ENCODE data around the gene CEACAM5. TPM values are rescaled to one million over a fixed set of nuclear protein-coding genes. Genes with fewer than 3 reads are reported as not detected.

CEACAM5 gene
- not detected in 2 replicates for total RNA-seq

GRCh38 chr19:41708481-41708880 lies at the start of gene CEACAM5:
Gene CEACAM5 (plus strand): TSS chr19:41708626. CDS start chr19:41708732, 106 bp downstream.
- DNase-seq (ENCODE audit: low spot score): no peak
- H3K4me1 Mint-ChIP-seq (ENCODE audit: low read depth): peaks cover 4% of the 10 kb centered on the region
- H3K9me3 Mint-ChIP-seq: no peaks in the 10 kb centered on the region
- no peak within 1 kb of the TSS for H3K27ac Mint-ChIP-seq
- H3K27me3 Mint-ChIP-seq (ENCODE audit: low read depth): peaks cover 19% of the 10 kb centered on the region
- H3K4me3 Mint-ChIP-seq (ENCODE audit: low read depth): no peak within 1 kb of the TSS
- intact Hi-C loops (cut with micrococcal nuclease): no loop called here
- no peaks in the 10 kb centered on the region for H3K36me3 Mint-ChIP-seq (ENCODE audit: low read depth)

DNA sequence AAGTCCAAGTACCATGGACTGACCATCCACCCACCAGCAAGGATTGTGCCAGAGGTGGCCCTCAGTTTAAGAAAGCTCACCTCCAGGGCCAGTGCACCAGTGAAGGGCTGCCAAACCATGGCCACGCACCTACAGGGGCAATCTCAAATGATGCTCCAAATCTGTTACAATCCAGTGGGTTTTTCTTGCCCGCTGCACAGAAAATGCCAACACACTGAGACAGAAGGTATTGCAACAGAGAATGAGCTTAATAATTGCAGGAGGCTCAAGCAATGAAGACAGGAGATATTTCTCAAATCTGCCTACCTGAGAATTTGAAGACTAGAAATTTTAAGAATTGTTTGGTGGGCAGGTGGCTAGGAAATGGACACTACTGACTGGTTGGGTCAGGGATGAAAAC lies 42.4 kb upstream of the CEACAM5 start:
- H3K36me3 Mint-ChIP-seq (ENCODE audit: low read depth): no peaks in the 10 kb centered on the region
- peaks cover 6% of the 10 kb centered on the region for H3K27me3 Mint-ChIP-seq (ENCODE audit: low read depth)
- intact Hi-C loops (cut with micrococcal nuclease): no loop called here

GRCh38 chr19:41668315-41668714 lies 40.1 kb upstream of the CEACAM5 start:
- H3K27ac Mint-ChIP-seq: no peak overlapping the region
- peaks cover 16% of the 10 kb centered on the region for H3K27me3 Mint-ChIP-seq (ENCODE audit: low read depth)
- intact Hi-C loops (cut with micrococcal nuclease): no loop called here
- no peak overlapping the region for H3K4me3 Mint-ChIP-seq (ENCODE audit: low read depth)
- H3K9me3 Mint-ChIP-seq: peaks cover 32% of the 10 kb centered on the region
- DNase-seq (ENCODE audit: low spot score): no peak
- no peaks in the 10 kb centered on the region for H3K4me1 Mint-ChIP-seq (ENCODE audit: low read depth)
- no peaks in the 10 kb centered on the region for H3K36me3 Mint-ChIP-seq (ENCODE audit: low read depth)

More for the DNA sequence above, 42.4 kb upstream of the CEACAM5 start:
- no peak for DNase-seq (ENCODE audit: low spot score)
- Mint-ChIP-seq H3K9me3 (peaks cover 32% of the 10 kb centered on the region), H3K27ac (no peak overlapping the region), H3K4me3 (ENCODE audit: low read depth) (no peak overlapping the region), H3K4me1 (ENCODE audit: low read depth) (no peaks in the 10 kb centered on the region)

GRCh38 chr19:41670755-41671154 lies 37.7 kb upstream of the CEACAM5 start:
- intact Hi-C loops (cut with micrococcal nuclease): no loop called here
- no peak for DNase-seq (ENCODE audit: low spot score)
- H3K4me1 Mint-ChIP-seq (ENCODE audit: low read depth): no peaks in the 10 kb centered on the region
- no peaks in the 10 kb centered on the region for H3K36me3 Mint-ChIP-seq (ENCODE audit: low read depth)
- H3K4me3 Mint-ChIP-seq (ENCODE audit: low read depth): no peak overlapping the region
- peaks cover 14% of the 10 kb centered on the region for H3K9me3 Mint-ChIP-seq
- peaks cover 26% of the 10 kb centered on the region for H3K27me3 Mint-ChIP-seq (ENCODE audit: low read depth)
- H3K27ac Mint-ChIP-seq: no peak overlapping the region

- Mint-ChIP-seq H3K27me3 (ENCODE audit: low read depth) (peaks cover 30% of the 10 kb centered on the region), H3K27ac (no peak overlapping the region), H3K9me3 (peaks cover 8% of the 10 kb centered on the region), H3K36me3 (ENCODE audit: low read depth) (no peaks in the 10 kb centered on the region), H3K4me1 (ENCODE audit: low read depth) (no peaks in the 10 kb centered on the region), H3K4me3 (ENCODE audit: low read depth) (no peak overlapping the region)
- intact Hi-C loops (cut with micrococcal nuclease): no loop called here
- no peak for DNase-seq (ENCODE audit: low spot score)
Measured at GRCh38 chr19:41671486-41671885, 36.9 kb upstream of the CEACAM5 start.

- no peak for DNase-seq (ENCODE audit: low spot score)
- no peak overlapping the region for H3K27ac Mint-ChIP-seq
- no peaks in the 10 kb centered on the region for H3K4me1 Mint-ChIP-seq (ENCODE audit: low read depth)
- intact Hi-C loops (cut with micrococcal nuclease): no loop called here
- H3K9me3 Mint-ChIP-seq: no peaks in the 10 kb centered on the region
- H3K4me3 Mint-ChIP-seq (ENCODE audit: low read depth): no peak overlapping the region
- peaks cover 20% of the 10 kb centered on the region for H3K27me3 Mint-ChIP-seq (ENCODE audit: low read depth)
- no peaks in the 10 kb centered on the region for H3K36me3 Mint-ChIP-seq (ENCODE audit: low read depth)
Measured at GRCh38 chr19:41682437-41682836, 26.0 kb upstream of the CEACAM5 start.

GRCh38 chr19:41687419-41687818 lies 21.0 kb upstream of the CEACAM5 start:
- Mint-ChIP-seq H3K27me3 (ENCODE audit: low read depth) (peaks cover 12% of the 10 kb centered on the region), H3K27ac (no peak overlapping the region), H3K9me3 (no peaks in the 10 kb centered on the region), H3K4me3 (ENCODE audit: low read depth) (no peak overlapping the region), H3K36me3 (ENCODE audit: low read depth) (no peaks in the 10 kb centered on the region), H3K4me1 (ENCODE audit: low read depth) (no peaks in the 10 kb centered on the region)
- no peak for DNase-seq (ENCODE audit: low spot score)
- intact Hi-C loops (cut with micrococcal nuclease): no loop called here

DNA sequence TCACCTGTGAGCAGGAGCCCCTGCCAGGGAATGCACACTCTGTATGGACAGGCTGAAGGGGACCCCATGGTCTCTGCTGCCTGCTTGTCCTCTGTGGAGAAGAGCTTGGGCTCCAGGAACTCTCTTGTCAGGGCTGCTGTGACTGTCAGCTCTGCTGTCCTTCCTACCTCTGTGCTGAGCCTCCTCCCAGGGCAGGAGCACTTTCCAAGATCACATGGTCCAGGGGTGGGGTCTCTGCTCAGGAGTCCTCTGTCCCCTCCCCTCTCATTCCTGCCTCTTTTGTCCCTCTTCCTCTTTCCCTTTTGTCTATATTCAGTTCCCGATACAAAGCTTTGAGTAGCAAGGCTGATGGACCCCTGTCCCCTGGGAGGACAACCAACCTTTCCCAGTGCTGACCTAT lies 20.3 kb upstream of the CEACAM5 start, which contains the start of gene CEACAM7:
TSS of gene CEACAM7 (minus strand) at position 173 of the 400 bp plus-strand sequence. CDS start at position 68, 105 bp downstream.
- peaks cover 17% of the 10 kb centered on the region for H3K27me3 Mint-ChIP-seq (ENCODE audit: low read depth)
- no peak within 1 kb of the TSS for H3K4me3 Mint-ChIP-seq (ENCODE audit: low read depth)
- no peaks in the 10 kb centered on the region for H3K9me3 Mint-ChIP-seq
- no peaks in the 10 kb centered on the region for H3K4me1 Mint-ChIP-seq (ENCODE audit: low read depth)
- no peak for DNase-seq (ENCODE audit: low spot score)
- no peak within 1 kb of the TSS for H3K27ac Mint-ChIP-seq
- intact Hi-C loops (cut with micrococcal nuclease): no loop called here
- no peaks in the 10 kb centered on the region for H3K36me3 Mint-ChIP-seq (ENCODE audit: low read depth)

DNA sequence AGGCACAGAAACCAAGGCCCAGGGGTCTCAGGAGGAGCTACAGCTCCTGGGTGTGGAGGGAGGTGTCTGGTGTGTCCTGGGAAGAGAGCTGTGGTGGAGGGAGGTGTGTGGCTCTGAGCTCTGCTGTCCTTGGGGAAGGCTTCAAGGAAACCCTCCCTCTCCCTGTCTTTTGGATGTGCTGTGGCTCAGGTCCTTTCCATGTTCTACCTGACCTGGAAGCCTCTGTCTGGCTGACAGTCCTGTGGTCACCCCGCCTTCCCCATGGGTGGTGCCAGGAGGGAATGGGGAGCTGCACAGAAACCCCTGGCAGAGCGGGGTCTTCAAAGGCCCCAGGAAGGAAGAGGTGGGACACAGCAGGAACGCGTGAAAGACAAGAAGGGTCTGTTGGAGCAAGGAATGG lies 19.7 kb upstream of the CEACAM5 start:
- H3K27ac Mint-ChIP-seq: no peak overlapping the region
- no peak overlapping the region for H3K4me3 Mint-ChIP-seq (ENCODE audit: low read depth)
- intact Hi-C loops (cut with micrococcal nuclease): no loop called here
- no peak for DNase-seq (ENCODE audit: low spot score)
- H3K27me3 Mint-ChIP-seq (ENCODE audit: low read depth): peaks cover 17% of the 10 kb centered on the region
- H3K36me3 Mint-ChIP-seq (ENCODE audit: low read depth): no peaks in the 10 kb centered on the region
- H3K4me1 Mint-ChIP-seq (ENCODE audit: low read depth): no peaks in the 10 kb centered on the region
- no peaks in the 10 kb centered on the region for H3K9me3 Mint-ChIP-seq

DNA sequence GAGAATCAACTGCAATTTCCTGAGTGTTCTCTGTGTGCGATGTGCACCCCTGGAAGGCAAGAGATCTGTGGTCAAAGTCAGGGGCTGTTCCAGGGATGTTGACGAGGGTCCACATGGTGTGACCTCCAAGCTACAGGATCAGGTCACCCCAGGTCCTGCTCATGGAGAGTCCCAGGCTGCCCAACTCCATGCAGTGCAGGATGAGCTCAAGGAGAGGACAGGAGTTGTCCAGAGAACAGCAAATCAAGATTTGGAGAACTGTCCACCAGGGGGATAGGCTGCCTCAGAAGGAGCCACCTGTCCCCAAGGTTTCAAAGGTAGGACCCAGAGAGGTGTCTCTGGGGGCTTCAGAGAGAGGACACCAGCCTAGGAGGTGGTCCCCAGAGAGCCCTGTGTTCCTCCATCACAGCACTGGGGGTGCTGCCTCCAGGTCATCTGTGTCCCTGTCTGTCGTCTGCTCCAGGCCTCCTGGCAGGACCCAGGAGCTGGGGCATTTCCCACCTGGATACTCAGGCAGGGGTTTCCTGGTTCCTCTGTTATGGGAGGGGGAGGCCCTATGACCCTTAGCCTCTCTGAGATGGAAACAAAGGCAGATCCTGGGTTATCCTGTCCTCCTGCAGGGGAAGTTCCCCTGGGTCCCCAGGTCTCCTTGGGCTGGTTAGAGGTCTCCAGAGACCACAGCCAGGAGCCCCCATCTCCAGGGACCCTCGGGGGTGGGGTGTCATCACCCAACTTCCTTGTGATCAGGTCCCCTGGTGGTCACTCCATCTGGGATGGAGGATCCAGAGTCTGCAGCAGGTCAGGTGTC lies 18.2 kb upstream of the CEACAM5 start:
- Mint-ChIP-seq H3K4me3 (ENCODE audit: low read depth) (no peak overlapping the region), H3K27ac (no peak overlapping the region), H3K27me3 (ENCODE audit: low read depth) (peaks cover 16% of the 10 kb centered on the region), H3K36me3 (ENCODE audit: low read depth) (no peaks in the 10 kb centered on the region), H3K4me1 (ENCODE audit: low read depth) (no peaks in the 10 kb centered on the region), H3K9me3 (no peaks in the 10 kb centered on the region)
- intact Hi-C loops (cut with micrococcal nuclease): no loop called here
- DNase-seq (ENCODE audit: low spot score): no peak

- H3K27me3 Mint-ChIP-seq (ENCODE audit: low read depth): peaks cover 16% of the 10 kb centered on the region
Measured at GRCh38 chr19:41690801-41691065, 17.7 kb upstream of the CEACAM5 start.

GRCh38 chr19:41691268-41691970 lies 17.0 kb upstream of the CEACAM5 start:
- intact Hi-C loops (cut with micrococcal nuclease): no loop called here
- H3K27ac Mint-ChIP-seq: no peak overlapping the region
- no peaks in the 10 kb centered on the region for H3K36me3 Mint-ChIP-seq (ENCODE audit: low read depth)
- H3K9me3 Mint-ChIP-seq: no peaks in the 10 kb centered on the region
- H3K4me3 Mint-ChIP-seq (ENCODE audit: low read depth): no peak overlapping the region
- H3K4me1 Mint-ChIP-seq (ENCODE audit: low read depth): no peaks in the 10 kb centered on the region
- DNase-seq (ENCODE audit: low spot score): no peak
- H3K27me3 Mint-ChIP-seq (ENCODE audit: low read depth): peaks cover 16% of the 10 kb centered on the region

More at GRCh38 chr19:41690801-41691065, 17.7 kb upstream of the CEACAM5 start:
- no peaks in the 10 kb centered on the region for H3K9me3 Mint-ChIP-seq
- H3K36me3 Mint-ChIP-seq (ENCODE audit: low read depth): no peaks in the 10 kb centered on the region
- no peak overlapping the region for H3K4me3 Mint-ChIP-seq (ENCODE audit: low read depth)
- intact Hi-C loops (cut with micrococcal nuclease): no loop called here
- DNase-seq (ENCODE audit: low spot score): no peak
- H3K27ac Mint-ChIP-seq: no peak overlapping the region
- no peaks in the 10 kb centered on the region for H3K4me1 Mint-ChIP-seq (ENCODE audit: low read depth)

- Mint-ChIP-seq H3K36me3 (ENCODE audit: low read depth) (no peaks in the 10 kb centered on the region), H3K9me3 (no peaks in the 10 kb centered on the region), H3K27me3 (ENCODE audit: low read depth) (peaks cover 16% of the 10 kb centered on the region), H3K27ac (no peak overlapping the region), H3K4me1 (ENCODE audit: low read depth) (no peaks in the 10 kb centered on the region), H3K4me3 (ENCODE audit: low read depth) (no peak overlapping the region)
- intact Hi-C loops (cut with micrococcal nuclease): no loop called here
- DNase-seq (ENCODE audit: low spot score): no peak
Measured at GRCh38 chr19:41694196-41694595, 14.2 kb upstream of the CEACAM5 start.
